Progenitor cell of endocrine pancreas (in vitro differentiated cells): ENCODE measurements around the gene VCX. TPM values are rescaled to one million over a fixed set of nuclear protein-coding genes. Genes with fewer than 3 reads are reported as not detected.

Experiments used
- DNase-seq: peaks from one replicate; pipeline ENCODE4 v3.0.0; 2021; ENCODE audit warnings: low spot score; ENCODE audit not compliant: unreplicated experiment
- H3K27ac Mint-ChIP-seq: 2 replicates; pipeline ENCODE4 v1.8.0; 2021; ENCODE audit warnings: mild to moderate bottlenecking, moderate library complexity, mixed read lengths
- H3K27me3 Mint-ChIP-seq: 2 replicates; pipeline ENCODE4 v1.8.0; 2021; ENCODE audit warnings: mixed read lengths
- H3K36me3 Mint-ChIP-seq: 2 replicates; pipeline ENCODE4 v1.8.0; 2022; ENCODE audit warnings: mixed read lengths; ENCODE audit not compliant: insufficient read depth
- H3K4me1 Mint-ChIP-seq: 2 replicates; pipeline ENCODE4 v1.8.0; 2021; ENCODE audit warnings: low read depth, mixed read lengths
- H3K4me3 Mint-ChIP-seq: 2 replicates; pipeline ENCODE4 v1.8.0; 2021; ENCODE audit warnings: low read depth, mild to moderate bottlenecking, moderate library complexity, mixed read lengths
- H3K9me3 Mint-ChIP-seq: 2 replicates; pipeline ENCODE4 v1.8.0; 2021; ENCODE audit warnings: low read depth, mixed read lengths
- total RNA-seq: library from RNA; stranded (reverse); gene quantifications from 2 replicates; pipeline ENCODE4 v1.2.1, GENCODE V29; 2021
- TF ChIP-seq, protein P1 (sequence below): fragments of 200-600 bp; sonication (generic); IDR thresholded peaks from one replicate; pipeline ENCODE4 v1.5.0; 2021; ENCODE audit warnings: antibody characterized with exemption, mild to moderate bottlenecking; ENCODE audit not compliant: unreplicated experiment

The VCX gene
- total RNA-seq, 1 donor from 2014 or later, result not detected

- H3K4me3 Mint-ChIP-seq, result no peak overlapping the region
- TF ChIP-seq, protein P1, sequence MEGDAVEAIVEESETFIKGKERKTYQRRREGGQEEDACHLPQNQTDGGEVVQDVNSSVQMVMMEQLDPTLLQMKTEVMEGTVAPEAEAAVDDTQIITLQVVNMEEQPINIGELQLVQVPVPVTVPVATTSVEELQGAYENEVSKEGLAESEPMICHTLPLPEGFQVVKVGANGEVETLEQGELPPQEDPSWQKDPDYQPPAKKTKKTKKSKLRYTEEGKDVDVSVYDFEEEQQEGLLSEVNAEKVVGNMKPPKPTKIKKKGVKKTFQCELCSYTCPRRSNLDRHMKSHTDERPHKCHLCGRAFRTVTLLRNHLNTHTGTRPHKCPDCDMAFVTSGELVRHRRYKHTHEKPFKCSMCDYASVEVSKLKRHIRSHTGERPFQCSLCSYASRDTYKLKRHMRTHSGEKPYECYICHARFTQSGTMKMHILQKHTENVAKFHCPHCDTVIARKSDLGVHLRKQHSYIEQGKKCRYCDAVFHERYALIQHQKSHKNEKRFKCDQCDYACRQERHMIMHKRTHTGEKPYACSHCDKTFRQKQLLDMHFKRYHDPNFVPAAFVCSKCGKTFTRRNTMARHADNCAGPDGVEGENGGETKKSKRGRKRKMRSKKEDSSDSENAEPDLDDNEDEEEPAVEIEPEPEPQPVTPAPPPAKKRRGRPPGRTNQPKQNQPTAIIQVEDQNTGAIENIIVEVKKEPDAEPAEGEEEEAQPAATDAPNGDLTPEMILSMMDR, result no peak
- no peaks in the 10 kb centered on the region for H3K9me3 Mint-ChIP-seq
- no peaks in the 10 kb centered on the region for H3K4me1 Mint-ChIP-seq
- no peak overlapping the region for H3K27ac Mint-ChIP-seq
- H3K27me3 Mint-ChIP-seq, result no peaks in the 10 kb centered on the region
- no peaks in the 10 kb centered on the region for H3K36me3 Mint-ChIP-seq
- no peak for DNase-seq
Measured at GRCh38 chrX:7841084-7841805, 1.7 kb upstream of the VCX start.

DNA sequence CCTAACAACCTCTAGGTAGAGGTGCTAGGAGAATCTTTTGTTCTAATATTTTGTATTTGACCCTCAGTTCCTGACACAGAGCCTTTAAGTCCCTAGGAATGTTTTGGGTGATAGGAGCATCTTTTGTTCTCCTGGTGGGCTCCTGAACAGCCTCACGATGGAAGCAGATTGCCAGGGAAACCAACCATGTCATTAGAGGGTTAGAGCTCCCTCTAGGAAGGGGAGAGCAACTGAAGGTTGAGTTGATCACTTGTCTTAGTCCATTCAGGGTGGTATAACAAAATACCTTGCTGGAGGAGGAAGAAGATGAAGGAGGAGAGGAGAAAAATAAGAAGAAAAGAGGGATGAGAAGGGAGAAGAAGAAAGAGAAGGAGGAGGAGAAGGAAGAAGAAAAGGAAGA lies 9.2 kb downstream of the VCX start:
- Mint-ChIP-seq H3K9me3 (no peaks in the 10 kb centered on the region), H3K4me3 (no peak overlapping the region), H3K27ac (no peak overlapping the region), H3K36me3 (no peaks in the 10 kb centered on the region), H3K27me3 (no peaks in the 10 kb centered on the region), H3K4me1 (no peaks in the 10 kb centered on the region)
- DNase-seq, result no peak
- TF ChIP-seq, protein P1, result no peak

DNA sequence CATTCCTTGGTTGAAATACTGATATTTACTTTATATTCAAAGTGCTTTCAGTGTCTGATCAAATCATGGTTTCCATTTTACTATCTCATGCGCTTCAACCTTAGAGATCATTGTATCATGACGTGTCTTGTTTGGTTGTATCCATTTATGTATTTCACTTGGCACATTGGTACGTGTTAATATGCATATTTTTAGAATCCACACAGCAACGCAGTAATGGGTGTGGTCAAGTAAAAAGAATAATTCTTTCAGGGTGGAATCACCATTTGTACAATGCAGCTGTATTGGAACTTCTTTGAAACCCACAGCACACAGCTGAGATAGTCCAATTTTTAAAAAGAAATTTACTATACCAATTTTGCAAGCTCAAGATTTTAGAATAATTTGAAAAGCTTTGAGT lies 29.1 kb downstream of the VCX start:
- peaks cover 4% of the 10 kb centered on the region for H3K9me3 Mint-ChIP-seq
- TF ChIP-seq, protein P1, result no peak
- no peak for DNase-seq
- no peaks in the 10 kb centered on the region for H3K27me3 Mint-ChIP-seq
- H3K36me3 Mint-ChIP-seq, result no peaks in the 10 kb centered on the region
- H3K4me1 Mint-ChIP-seq, result peaks cover 2% of the 10 kb centered on the region
- no peak overlapping the region for H3K27ac Mint-ChIP-seq
- H3K4me3 Mint-ChIP-seq, result no peak overlapping the region

DNA sequence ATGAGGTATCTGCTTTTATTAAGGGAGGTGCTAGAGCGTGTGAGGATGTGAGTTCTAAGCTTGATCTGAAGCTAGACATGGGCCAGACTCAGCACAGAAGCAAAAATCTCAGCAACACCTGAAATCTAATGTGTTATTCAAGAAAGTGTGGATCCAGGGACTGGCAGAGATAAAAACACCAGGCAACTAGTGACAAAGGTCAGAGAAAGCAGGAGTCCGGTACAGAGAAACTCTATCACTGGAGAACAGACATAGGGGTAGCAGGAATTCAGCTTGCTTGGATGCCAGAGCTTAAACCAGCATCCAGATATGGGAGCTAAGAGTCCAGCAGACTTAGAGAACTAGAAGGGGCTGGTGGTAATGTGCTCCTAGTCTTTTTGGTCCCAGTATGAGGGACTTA lies 34.0 kb downstream of the VCX start:
- Mint-ChIP-seq H3K27me3 (no peaks in the 10 kb centered on the region), H3K9me3 (no peaks in the 10 kb centered on the region), H3K36me3 (no peaks in the 10 kb centered on the region), H3K4me1 (peaks cover 2% of the 10 kb centered on the region), H3K27ac (no peak overlapping the region), H3K4me3 (no peak overlapping the region)
- DNase-seq, result no peak
- TF ChIP-seq, protein P1, result no peak

GRCh38 chrX:7889135-7889534 lies 46.2 kb downstream of the VCX start:
- H3K4me1 Mint-ChIP-seq, result no peaks in the 10 kb centered on the region
- H3K9me3 Mint-ChIP-seq, result no peaks in the 10 kb centered on the region
- DNase-seq, result no peak
- H3K4me3 Mint-ChIP-seq, result no peak overlapping the region
- H3K27me3 Mint-ChIP-seq, result no peaks in the 10 kb centered on the region
- H3K27ac Mint-ChIP-seq, result no peak overlapping the region
- TF ChIP-seq, protein P1, result no peak
- H3K36me3 Mint-ChIP-seq, result no peaks in the 10 kb centered on the region
